Urothelium cell line (cell line): ENCODE results near the gene RGS10.

Source experiments
- DNase-seq: peaks from one replicate; pipeline ENCODE4 v3.0.0; 2011; ENCODE audit warnings: low spot score, mixed read lengths
- FAIRE-seq: peaks from 2 replicates; lab custom pipeline; 2011; peaks lifted over from hg19 to GRCh38; lab: Jason Lieb, UNC

The RGS10 gene

GRCh38 chr10:119453313-119453712 lies 89.2 kb downstream of the RGS10 start:
- no peak for FAIRE-seq

GRCh38 chr10:119452396-119452795 lies 90.1 kb downstream of the RGS10 start:
- no peak for FAIRE-seq
- DNase-seq, result no peak

More at GRCh38 chr10:119453313-119453712, 89.2 kb downstream of the RGS10 start:
- DNase-seq, result no peak

DNA sequence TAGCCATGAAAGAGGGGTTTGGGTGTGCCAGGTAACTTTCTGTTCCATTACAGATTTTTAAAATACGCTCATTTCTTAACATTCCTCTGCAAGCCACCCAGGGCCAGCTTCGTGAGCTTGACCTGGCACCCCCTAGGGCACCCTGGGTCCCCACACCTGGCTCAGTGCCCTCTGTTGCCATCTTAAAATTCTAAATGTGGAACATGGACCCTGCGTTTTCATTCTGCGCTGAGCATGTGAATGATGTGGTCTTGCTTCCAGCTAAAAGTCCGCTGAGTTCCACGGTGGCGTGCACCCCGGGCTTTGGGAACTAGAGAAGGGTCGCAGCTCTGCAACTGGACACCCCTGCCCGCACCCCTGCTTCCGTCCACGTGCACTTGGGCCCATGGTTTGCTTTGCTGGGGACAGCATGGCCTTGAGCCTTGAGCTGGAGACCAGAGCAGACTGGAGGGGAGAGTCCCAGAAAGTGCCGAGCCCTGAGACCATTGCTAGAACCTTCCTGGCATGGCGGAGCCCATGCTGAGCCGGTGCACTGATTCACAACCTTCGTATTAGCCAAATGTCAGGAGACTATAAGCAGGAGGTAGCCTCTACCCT lies 91.1 kb downstream of the RGS10 start:
- FAIRE-seq, result no peak

DNA sequence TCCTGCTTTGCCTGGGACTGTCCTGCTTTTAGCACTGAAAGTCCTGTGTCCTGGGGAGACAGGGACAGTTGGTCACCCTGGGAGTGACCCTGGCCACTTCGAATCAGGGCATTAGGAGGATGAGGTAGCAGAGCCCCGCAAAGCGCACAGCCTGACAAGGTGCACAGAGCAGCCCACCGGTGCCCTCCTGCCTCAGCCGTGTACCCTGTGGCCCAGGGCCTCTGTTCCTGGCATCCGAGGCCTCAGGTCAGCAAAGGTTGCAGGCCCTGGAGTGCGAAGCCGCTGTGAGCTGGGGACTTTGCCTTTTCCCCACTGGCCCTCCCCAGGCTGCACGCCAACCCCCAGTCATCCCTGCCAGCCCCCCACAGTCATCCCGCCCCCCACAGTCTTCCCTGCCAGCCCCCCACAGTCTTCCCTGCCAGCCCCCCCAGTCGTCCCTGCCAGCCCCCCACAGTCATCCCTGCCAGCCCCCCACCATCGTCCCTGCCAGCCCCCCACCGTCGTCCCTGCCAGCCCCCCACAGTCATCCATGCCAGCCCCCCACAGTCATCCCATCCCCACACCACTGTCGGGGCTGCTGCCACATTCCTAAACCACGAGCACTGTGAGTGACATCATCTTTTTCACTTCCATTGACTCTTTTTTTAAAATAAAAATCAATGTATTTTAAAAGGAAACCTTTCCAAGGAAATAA lies 91.8 kb downstream of the RGS10 start:
- DNase-seq (peak; percentile 42), FAIRE-seq (no peak)

More for the DNA sequence above, 91.1 kb downstream of the RGS10 start:
- DNase-seq, result no peak
